ENCODE measurements around the gene HPSE2.

Gene HPSE2

DNA sequence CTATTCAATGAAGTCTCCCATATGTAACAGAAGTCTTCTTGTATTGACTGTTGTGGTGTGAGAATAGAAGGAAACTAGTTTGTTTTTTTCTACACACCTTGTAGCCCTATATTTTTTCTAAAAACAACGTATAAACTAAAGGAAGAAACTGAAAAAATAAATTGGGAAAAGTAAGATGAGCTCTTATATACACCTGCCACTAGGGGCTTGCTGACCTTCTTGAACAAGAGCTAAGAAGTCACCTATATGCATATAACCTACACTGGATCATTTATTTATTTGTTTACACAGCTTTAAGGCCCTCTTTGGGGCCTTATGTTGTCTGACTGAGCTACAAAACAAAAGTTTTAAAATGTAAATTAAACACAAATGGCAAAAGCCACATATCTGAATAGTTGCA lies 383.0 kb downstream of the HPSE2 start:
- DNase-seq (ENCODE audit: insufficient read length, low spot score) (no peak), FAIRE-seq (no peak)
- no peak for TF ChIP-seq PAX5 (IDR thresholded peaks at IDR 0.05; ENCODE audit: insufficient read depth, low read length, severe bottlenecking)
- TF ChIP-seq POLR2AphosphoS5 (IDR thresholded peaks at IDR 0.05; ENCODE audit: low read depth, low read length): no peak
- no peak for TF ChIP-seq POU2F2 (IDR thresholded peaks at IDR 0.05; ENCODE audit: low read depth, low read length)
- no peak for TF ChIP-seq SPI1 (IDR thresholded peaks at IDR 0.05; ENCODE audit: low read depth, low read length)
- no peak for TF ChIP-seq POLR2A (IDR thresholded peaks at IDR 0.05; ENCODE audit: low read depth, low read length)
- no peak for TF ChIP-seq TAF1 (IDR thresholded peaks at IDR 0.05; ENCODE audit: low read depth, low read length)

DNA sequence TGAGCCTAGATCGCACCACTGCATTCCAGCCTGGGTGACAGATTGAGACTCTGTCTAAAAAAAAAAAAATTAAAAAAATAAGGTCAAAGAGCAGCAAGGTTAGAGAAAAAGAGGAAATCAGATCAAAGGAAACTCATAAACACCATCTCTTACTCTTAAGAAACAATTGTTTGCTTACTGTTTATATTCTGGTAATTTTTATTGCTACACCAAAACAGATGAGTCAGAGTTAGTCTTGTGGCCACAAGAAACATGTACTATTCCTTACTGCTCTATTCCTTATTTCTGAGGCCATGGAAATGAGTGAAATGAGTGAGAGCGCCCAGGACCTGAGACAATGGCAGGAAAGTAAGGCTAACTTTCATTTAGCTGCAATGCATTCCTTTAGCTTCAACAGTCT lies 387.3 kb downstream of the HPSE2 start:
- DNase-seq (ENCODE audit: insufficient read length, low spot score) (no peak), FAIRE-seq (no peak)
- no peak for TF ChIP-seq PAX5 (IDR thresholded peaks at IDR 0.05; ENCODE audit: insufficient read depth, low read length, severe bottlenecking)
- TF ChIP-seq SPI1 (IDR thresholded peaks at IDR 0.05; ENCODE audit: low read depth, low read length): no peak
- no peak for TF ChIP-seq POU2F2 (IDR thresholded peaks at IDR 0.05; ENCODE audit: low read depth, low read length)
- no peak for TF ChIP-seq TAF1 (IDR thresholded peaks at IDR 0.05; ENCODE audit: low read depth, low read length)
- TF ChIP-seq POLR2AphosphoS5 (IDR thresholded peaks at IDR 0.05; ENCODE audit: low read depth, low read length): no peak
- TF ChIP-seq POLR2A (IDR thresholded peaks at IDR 0.05; ENCODE audit: low read depth, low read length): no peak

DNA sequence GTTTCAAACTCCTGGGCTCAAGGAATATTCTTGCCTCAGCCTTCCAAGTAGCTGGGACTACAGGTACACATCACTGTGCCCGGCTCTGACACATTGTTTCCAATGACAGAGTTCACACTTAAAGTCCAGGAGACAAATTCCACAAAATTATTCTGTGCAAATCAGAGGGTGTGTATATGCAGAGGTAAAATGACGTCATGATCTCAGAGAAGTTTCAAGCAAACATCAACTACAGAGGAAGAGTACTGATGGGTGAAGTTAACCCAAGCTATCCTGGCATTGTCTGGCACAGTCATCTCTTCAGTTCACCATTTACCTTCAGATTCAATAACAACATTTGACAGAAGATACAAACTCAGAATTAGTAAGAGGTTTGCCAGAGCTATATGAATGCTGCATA lies 388.9 kb downstream of the HPSE2 start:
- TF ChIP-seq PAX5 (IDR thresholded peaks at IDR 0.05; ENCODE audit: insufficient read depth, low read length, severe bottlenecking): no peak
- TF ChIP-seq POU2F2 (IDR thresholded peaks at IDR 0.05; ENCODE audit: low read depth, low read length): no peak
- TF ChIP-seq TAF1 (IDR thresholded peaks at IDR 0.05; ENCODE audit: low read depth, low read length): no peak
- TF ChIP-seq POLR2AphosphoS5 (IDR thresholded peaks at IDR 0.05; ENCODE audit: low read depth, low read length): no peak
- no peak for TF ChIP-seq POLR2A (IDR thresholded peaks at IDR 0.05; ENCODE audit: low read depth, low read length)
- no peak for TF ChIP-seq SPI1 (IDR thresholded peaks at IDR 0.05; ENCODE audit: low read depth, low read length)
- DNase-seq (ENCODE audit: insufficient read length, low spot score) (no peak), FAIRE-seq (no peak)

DNA sequence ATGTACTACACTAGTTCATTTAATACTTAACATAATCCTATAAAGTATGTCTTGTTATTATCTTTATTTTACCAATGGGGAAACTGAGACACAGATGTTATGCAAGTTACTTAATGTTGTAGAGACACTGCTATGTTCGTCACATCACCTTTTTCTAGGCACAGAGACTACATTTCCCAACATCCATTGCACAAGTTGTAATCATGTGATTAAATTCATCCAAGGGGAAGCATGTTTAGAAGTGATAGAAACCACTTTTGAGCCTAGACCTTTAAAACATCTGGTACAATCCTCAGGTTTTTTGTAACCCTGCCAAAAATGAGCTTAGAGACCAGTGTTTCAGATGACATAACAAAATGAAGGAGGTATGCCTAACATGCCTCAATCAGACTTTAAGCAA lies 402.1 kb downstream of the HPSE2 start:
- TF ChIP-seq PAX5 (IDR thresholded peaks at IDR 0.05; ENCODE audit: insufficient read depth, low read length, severe bottlenecking) (no peak), SPI1 (IDR thresholded peaks at IDR 0.05; ENCODE audit: low read depth, low read length) (no peak), TAF1 (IDR thresholded peaks at IDR 0.05; ENCODE audit: low read depth, low read length) (no peak), POU2F2 (IDR thresholded peaks at IDR 0.05; ENCODE audit: low read depth, low read length) (no peak), POLR2A (IDR thresholded peaks at IDR 0.05; ENCODE audit: low read depth, low read length) (no peak), POLR2AphosphoS5 (IDR thresholded peaks at IDR 0.05; ENCODE audit: low read depth, low read length) (no peak)
- no peak for FAIRE-seq
- DNase-seq (ENCODE audit: insufficient read length, low spot score): no peak

DNA sequence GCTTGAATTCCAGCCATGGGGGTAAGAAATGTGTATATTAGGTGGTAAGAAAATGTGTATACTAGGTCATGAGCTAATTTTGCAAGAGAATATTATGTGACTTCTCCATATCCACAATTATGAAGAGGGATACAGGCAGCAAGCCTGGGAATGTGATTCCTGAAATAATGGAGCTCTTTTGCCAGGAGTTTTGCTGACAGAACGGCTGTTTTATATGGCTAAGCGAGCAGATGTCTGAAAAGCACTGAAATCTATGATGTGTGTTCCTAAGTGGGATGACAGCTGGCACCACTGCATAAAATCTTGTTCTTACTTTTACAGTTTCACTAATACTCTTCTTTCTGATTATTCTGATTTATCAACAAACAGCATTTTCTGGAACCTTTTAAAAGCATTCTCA lies 402.9 kb downstream of the HPSE2 start:
- TF ChIP-seq POLR2A (IDR thresholded peaks at IDR 0.05; ENCODE audit: low read depth, low read length) (no peak), POU2F2 (IDR thresholded peaks at IDR 0.05; ENCODE audit: low read depth, low read length) (no peak), POLR2AphosphoS5 (IDR thresholded peaks at IDR 0.05; ENCODE audit: low read depth, low read length) (no peak), PAX5 (IDR thresholded peaks at IDR 0.05; ENCODE audit: insufficient read depth, low read length, severe bottlenecking) (no peak), SPI1 (IDR thresholded peaks at IDR 0.05; ENCODE audit: low read depth, low read length) (no peak), TAF1 (IDR thresholded peaks at IDR 0.05; ENCODE audit: low read depth, low read length) (no peak)
- no peak for FAIRE-seq
- no peak for DNase-seq (ENCODE audit: insufficient read length, low spot score)

DNA sequence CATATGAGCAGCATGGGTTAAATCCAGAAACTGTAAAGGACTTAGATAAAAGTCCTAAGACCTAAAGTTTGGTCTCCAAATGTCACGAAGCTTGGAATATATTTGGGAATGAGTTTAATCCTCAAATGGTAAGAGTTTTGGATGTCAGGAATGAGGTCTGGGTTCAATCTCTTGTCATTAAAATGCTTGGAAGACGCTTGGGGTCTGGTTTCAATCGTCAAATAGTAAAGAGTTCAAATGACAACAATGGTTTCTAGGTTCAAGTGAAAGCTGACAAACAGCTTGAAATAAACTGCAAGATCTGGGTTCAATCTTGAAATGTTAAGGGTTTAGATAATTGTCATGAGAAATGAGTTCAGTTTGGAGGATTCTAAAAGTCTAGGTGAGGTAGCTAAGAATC lies 403.5 kb downstream of the HPSE2 start:
- FAIRE-seq: no peak
- no peak for DNase-seq (ENCODE audit: insufficient read length, low spot score)
- TF ChIP-seq PAX5 (IDR thresholded peaks at IDR 0.05; ENCODE audit: insufficient read depth, low read length, severe bottlenecking): no peak
- TF ChIP-seq POLR2A (IDR thresholded peaks at IDR 0.05; ENCODE audit: low read depth, low read length): no peak
- TF ChIP-seq POU2F2 (IDR thresholded peaks at IDR 0.05; ENCODE audit: low read depth, low read length): no peak
- TF ChIP-seq SPI1 (IDR thresholded peaks at IDR 0.05; ENCODE audit: low read depth, low read length): no peak
- no peak for TF ChIP-seq TAF1 (IDR thresholded peaks at IDR 0.05; ENCODE audit: low read depth, low read length)
- no peak for TF ChIP-seq POLR2AphosphoS5 (IDR thresholded peaks at IDR 0.05; ENCODE audit: low read depth, low read length)

DNA sequence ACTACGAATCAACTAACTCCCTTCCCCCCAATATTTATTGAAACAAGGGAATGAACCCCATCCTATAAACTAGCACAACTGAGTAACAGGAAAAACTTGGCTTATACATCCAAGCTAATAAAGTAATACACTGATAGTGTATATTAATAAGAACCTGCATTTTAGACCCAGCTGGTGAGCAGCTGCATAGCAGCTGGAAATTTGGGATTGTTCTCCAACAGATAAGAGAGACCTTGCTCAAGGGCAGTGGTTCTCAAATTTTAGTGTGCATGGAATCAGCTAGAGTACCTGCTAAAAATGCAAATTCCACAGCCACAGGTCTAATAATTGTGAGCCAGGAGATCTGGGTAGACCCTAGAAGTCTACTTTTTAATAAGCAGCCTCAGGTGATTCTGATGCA lies 404.3 kb downstream of the HPSE2 start:
- FAIRE-seq: no peak
- TF ChIP-seq POLR2AphosphoS5 (IDR thresholded peaks at IDR 0.05; ENCODE audit: low read depth, low read length): no peak
- TF ChIP-seq POLR2A (IDR thresholded peaks at IDR 0.05; ENCODE audit: low read depth, low read length): no peak
- TF ChIP-seq TAF1 (IDR thresholded peaks at IDR 0.05; ENCODE audit: low read depth, low read length): no peak
- no peak for TF ChIP-seq SPI1 (IDR thresholded peaks at IDR 0.05; ENCODE audit: low read depth, low read length)
- TF ChIP-seq PAX5 (IDR thresholded peaks at IDR 0.05; ENCODE audit: insufficient read depth, low read length, severe bottlenecking): no peak
- TF ChIP-seq POU2F2 (IDR thresholded peaks at IDR 0.05; ENCODE audit: low read depth, low read length): no peak
- DNase-seq (ENCODE audit: insufficient read length, low spot score): no peak

DNA sequence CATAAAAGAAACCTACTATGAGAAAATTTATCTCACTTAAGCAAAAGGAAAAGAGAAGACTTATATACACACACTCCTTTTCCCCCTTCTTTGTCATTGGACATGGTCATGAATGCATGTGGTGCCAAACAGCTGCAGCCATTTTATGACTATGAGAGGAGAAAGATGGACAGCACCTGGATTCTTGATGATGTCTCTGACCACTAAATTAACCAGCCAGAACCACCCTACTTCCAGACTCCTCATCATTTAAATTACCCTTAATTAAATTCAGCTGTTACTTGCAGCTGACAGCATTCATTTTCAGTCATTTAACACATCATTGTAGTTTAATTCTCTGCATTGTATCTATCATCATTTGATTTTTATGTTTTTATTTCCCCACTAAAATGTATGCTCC lies 409.9 kb downstream of the HPSE2 start:
- no peak for DNase-seq (ENCODE audit: insufficient read length, low spot score)
- no peak for FAIRE-seq
- TF ChIP-seq TAF1 (IDR thresholded peaks at IDR 0.05; ENCODE audit: low read depth, low read length) (no peak), PAX5 (IDR thresholded peaks at IDR 0.05; ENCODE audit: insufficient read depth, low read length, severe bottlenecking) (no peak), POU2F2 (IDR thresholded peaks at IDR 0.05; ENCODE audit: low read depth, low read length) (no peak), POLR2AphosphoS5 (IDR thresholded peaks at IDR 0.05; ENCODE audit: low read depth, low read length) (no peak), POLR2A (IDR thresholded peaks at IDR 0.05; ENCODE audit: low read depth, low read length) (no peak), SPI1 (IDR thresholded peaks at IDR 0.05; ENCODE audit: low read depth, low read length) (no peak)

DNA sequence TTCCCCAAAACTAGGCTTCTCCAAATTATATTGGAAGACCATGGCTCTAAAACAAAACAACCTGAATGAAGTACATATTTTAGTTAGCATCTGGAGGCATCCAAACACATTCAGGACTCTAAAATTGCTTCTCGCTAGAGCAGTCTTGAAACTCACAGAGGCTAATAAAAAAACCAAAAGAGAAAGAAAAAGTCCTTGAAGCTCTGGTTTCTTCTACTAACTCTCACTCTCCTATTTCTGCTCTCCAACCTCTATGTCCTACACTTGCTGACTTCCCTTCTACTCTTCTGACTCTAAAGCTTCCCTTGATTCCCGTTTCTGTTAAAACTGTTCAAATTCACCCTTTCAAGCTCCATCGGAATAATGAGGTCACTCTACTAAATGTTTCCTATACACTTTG lies 418.3 kb downstream of the HPSE2 start:
- no peak for TF ChIP-seq SPI1 (IDR thresholded peaks at IDR 0.05; ENCODE audit: low read depth, low read length)
- TF ChIP-seq POU2F2 (IDR thresholded peaks at IDR 0.05; ENCODE audit: low read depth, low read length): no peak
- TF ChIP-seq TAF1 (IDR thresholded peaks at IDR 0.05; ENCODE audit: low read depth, low read length): no peak
- no peak for TF ChIP-seq POLR2AphosphoS5 (IDR thresholded peaks at IDR 0.05; ENCODE audit: low read depth, low read length)
- no peak for TF ChIP-seq POLR2A (IDR thresholded peaks at IDR 0.05; ENCODE audit: low read depth, low read length)
- TF ChIP-seq PAX5 (IDR thresholded peaks at IDR 0.05; ENCODE audit: insufficient read depth, low read length, severe bottlenecking): no peak
- DNase-seq (ENCODE audit: insufficient read length, low spot score): no peak
- FAIRE-seq: no peak

Measured in GM12891 (cell line).